OCI-LY1 (cell line): ENCODE results near the gene OSBPL6.

ENCODE experiments used
- EZH2 ChIP-seq: fragments of 200-600 bp; sonication (generic), shearing (Covaris generic); IDR thresholded peaks from 2 replicates; pipeline ENCODE4 v1.8.0; 2017; ENCODE audit warnings: borderline replicate concordance, mixed run types, mild to moderate bottlenecking, antibody characterized with exemption, low read length, moderate library complexity, mixed read lengths
- TF ChIP-seq, protein P1 (sequence below): fragments of 200-600 bp; sonication (generic), shearing (Covaris generic); IDR thresholded peaks from 2 replicates; pipeline ENCODE4 v1.5.1; 2017; ENCODE audit warnings: mild to moderate bottlenecking, antibody characterized with exemption, low read length, moderate library complexity, mixed read lengths

DNA sequence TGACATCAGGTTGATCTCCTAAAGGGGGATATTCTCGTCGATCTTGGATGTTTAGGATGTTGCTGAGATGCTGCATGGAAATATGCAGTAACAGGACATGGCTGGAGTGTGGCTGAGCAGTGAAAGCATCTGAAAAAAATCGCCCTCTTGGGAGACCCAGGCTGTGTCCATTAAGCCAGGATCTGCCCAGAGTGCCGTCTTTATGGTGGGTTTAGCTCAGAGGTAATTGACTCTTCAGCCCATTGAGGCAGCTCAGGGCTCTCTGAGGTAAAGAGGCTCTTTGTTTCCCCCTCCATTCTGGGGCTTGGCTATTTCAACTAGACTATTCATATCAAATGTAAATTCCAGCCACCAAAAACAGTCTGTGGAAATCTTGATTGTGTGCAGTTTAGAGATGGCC is 26.5 kb downstream of the OSBPL6 start:
- TF ChIP-seq, protein P1, sequence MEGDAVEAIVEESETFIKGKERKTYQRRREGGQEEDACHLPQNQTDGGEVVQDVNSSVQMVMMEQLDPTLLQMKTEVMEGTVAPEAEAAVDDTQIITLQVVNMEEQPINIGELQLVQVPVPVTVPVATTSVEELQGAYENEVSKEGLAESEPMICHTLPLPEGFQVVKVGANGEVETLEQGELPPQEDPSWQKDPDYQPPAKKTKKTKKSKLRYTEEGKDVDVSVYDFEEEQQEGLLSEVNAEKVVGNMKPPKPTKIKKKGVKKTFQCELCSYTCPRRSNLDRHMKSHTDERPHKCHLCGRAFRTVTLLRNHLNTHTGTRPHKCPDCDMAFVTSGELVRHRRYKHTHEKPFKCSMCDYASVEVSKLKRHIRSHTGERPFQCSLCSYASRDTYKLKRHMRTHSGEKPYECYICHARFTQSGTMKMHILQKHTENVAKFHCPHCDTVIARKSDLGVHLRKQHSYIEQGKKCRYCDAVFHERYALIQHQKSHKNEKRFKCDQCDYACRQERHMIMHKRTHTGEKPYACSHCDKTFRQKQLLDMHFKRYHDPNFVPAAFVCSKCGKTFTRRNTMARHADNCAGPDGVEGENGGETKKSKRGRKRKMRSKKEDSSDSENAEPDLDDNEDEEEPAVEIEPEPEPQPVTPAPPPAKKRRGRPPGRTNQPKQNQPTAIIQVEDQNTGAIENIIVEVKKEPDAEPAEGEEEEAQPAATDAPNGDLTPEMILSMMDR = no peak
- TF ChIP-seq EZH2 = no peak
